NCI-H748 (cell line): ENCODE measurements around the gene DRD1.
"Not testable (repeated sequence)": the region's sequence is repeated elsewhere in the genome, so short reads cannot be mapped to it uniquely, and the experiment has no call there.

ENCODE experiments used
- DNase-seq: peaks from one replicate; lab custom pipeline; 2025; ENCODE audit not compliant: unreplicated experiment; lab: John Stamatoyannopoulos, UW

DRD1 gene

DNA sequence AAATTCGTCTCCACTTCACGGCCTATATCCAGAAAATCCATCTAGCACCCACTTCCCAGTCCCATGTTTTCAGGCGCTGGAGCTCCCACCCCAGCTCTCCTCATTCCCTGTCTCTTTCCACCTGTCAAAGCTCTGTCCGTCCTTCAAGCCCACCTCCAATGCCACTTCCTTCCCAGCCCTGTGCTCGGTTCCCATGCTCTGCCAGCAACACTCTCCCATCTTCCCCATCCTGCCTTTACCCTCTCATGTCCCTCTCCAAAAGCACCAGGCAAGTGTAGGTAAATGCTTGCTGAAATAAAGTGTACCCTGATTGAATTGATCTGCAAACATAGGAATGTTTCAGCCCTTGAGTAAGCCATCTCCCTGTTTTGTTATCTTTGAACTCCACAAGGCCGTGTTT is 9.2 kb downstream of the DRD1 start:
- DNase-seq = no peak

DNA sequence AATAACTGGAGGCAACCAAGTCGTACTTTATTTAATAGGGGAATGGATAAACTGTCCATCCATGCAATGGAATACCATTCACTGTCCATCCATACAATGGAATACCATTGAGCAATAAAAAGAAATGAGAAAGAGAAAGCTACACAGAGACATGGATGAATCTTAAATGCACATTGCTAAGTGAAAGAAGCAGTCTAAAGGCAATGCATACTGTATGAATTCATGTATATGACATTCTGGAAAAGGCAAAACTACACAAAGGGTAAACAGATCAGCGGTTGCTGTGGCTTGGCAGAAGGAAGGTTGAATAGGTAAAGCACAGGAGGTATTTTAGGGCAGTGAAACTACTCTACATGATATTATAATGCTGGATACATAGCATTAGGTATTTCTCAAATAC is 16.2 kb downstream of the DRD1 start:
- no peak for DNase-seq

DNA sequence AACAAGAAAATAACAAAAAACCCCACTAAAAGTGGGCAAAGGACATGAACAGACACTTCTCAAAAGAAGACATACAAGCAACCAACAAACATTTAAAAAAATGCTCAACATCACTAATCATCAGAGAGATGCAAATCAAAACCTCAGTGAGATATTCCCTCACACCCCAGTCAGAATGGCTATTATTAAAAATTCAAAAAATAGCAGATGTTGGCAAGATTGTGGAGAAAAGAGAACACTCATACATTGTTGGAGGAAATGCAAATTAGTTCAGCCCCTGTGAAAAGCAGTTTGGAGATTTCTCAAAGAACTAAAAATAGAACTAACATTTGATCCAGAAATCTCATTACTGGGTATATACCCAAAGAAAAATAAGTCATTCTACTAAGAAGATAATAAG is 19.4 kb downstream of the DRD1 start:
- not testable (repeated sequence) for DNase-seq

DNA sequence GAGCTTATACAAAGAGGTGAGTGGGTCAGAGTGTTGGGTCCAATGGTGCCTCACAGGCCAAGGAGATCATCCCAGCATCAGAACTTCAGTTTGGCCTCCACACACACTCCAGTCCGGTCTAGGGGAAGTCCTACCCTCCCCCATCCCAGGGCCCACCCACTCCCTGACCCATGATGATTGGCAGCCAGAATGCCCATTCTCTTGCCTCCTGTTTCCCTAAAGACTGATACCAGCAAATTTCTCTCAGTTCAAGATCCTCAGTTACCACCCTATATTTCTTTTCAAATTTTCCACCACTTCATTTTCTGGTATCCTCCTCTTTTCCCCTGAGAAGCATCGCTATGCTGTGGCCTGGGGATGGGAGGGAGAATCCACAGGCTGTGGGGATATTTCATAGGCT is 21.9 kb downstream of the DRD1 start:
- no peak for DNase-seq

DNA sequence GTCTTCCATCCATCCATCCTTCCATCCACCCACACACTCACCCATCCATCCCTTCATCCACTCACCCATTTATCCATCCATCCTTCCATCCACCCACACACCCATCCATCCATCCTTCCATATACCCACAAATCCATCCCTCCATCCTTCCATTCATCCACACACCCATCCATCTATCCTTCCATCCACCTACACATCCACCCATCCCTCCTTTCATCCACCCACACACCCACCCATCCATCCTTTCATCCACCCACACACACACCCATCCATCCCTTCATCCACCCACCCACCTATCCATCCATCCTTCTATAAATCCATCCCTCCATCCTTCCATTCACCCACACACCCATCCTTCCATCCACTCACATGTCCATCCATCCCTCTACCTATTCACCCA is 23.6 kb downstream of the DRD1 start:
- no peak for DNase-seq

DNA sequence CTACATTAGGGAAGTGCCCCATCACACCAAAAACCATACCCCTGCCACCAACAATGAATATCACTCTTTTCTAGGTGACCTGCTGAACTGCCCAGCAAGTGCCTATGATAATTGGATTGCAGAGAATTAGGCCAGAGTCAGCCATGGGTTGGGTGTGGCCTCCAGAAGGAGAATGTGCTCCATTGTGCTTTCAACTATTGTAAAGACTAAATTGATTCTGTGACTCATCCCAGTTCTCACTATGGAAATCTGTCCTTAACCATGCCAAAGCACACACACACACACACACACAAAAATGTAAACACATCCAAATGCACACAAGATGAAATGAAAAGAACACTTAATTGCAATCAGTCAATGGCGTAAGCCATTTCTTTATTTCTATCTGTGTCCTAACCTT is 25.7 kb downstream of the DRD1 start:
- peak; percentile 97 for DNase-seq

DNA sequence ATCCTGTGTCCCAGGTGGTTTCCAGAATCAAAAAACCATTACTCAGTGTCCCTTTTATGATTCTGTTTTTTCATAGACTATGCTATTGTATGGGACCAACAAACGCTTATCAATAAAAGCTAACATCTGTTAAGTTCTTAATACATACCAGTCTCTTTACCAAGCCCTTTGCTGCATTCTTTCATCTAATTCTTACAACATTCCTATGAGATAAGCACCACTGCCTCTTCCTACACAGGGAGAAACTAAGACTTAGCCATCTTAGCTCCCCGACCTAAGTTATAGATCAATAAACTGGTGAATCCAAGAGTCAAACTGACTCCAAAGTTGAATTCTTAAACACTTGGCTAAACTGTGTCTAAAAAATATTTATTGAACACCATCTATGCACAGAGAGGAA is 26.6 kb downstream of the DRD1 start:
- DNase-seq = no peak

DNA sequence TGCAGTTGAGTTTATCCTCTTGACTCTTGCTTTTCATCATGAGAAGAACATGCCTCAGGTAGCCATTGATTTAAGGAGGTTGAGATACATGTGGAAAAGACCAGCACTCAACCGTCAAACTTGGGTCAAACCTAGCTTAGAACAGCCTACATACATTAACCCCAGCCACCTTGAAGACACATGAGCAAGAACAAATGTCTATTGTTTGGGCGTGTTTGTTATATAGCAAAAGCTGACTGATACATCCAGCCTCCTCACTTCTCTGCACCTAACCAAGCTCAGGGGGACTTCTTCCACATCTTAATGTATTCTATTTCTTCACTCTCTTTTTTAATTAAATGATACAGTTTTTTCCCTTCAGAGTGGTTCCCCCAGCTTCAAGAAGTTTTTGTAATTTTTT is 28.7 kb downstream of the DRD1 start:
- DNase-seq = no peak

DNA sequence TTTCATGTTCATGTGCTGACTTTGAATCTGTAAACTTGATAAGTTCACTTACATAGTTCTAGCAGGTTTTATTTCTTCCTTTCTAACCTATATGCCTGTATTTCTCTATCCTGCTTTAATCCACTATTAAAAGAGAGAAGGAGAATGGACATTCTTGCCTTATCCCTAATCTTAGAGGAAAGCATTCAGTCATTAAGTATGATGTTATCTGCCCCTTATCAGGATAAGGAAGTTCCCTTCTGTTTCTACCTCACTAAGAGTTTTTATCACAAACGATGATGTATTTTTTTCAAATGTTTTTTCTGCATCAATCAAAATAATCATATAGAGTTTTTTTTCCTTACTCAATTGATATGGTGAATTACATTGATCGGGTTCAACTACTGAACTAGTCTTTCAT is 33.1 kb downstream of the DRD1 start:
- no peak for DNase-seq

DNA sequence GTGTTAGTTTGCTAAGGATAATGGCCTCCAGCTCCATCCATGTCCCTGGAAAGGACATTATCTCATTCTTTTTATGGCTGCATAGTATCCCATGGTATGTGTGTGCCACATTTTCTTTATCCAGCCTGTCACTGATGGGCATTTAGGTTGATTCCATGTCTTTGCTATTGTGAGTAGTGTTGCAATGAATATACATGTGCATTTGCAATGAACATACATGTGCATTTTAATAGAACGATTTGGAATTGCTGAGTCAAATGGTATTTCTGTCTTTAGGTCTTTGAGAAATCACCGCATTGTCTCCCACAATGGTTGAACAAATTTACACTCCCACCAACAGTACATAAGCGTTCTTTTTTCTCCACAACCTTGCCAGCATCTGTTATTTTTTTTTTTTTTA is 37.7 kb downstream of the DRD1 start:
- DNase-seq = no peak

DNA sequence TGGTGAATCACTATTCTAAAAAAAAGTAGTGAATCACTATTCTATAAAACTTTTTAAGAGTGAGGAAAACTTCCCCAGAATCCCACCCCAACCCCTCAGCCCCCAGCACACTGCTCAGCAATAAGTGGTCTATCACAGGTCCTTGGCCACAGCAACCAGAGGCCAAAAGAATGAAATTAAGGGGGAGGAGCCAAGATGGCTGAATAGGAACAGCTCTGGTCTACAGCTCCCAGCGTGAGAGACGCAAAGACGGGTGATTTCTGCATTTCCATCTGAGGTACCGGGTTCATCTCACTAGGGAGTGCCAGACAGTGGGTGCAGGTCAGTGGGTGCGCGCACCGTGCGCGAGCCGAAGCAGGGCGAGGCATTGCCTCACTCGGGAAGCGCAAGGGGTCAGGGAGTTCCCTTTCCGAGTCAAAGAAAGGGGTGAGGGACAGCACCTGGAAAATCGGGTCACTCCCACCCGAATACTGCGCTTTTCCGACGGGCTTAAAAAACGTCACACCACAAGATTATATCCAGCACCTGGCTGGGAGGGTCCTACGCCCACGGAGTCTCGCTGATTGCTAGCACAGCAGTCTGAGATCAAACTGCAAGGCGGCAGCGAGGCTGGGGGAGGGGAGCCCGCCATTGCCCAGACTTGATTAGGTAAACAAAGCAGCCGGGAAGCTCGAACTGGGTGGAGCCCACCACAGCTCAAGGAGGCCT is 46.2 kb downstream of the DRD1 start:
- DNase-seq = peak; percentile 58

DNA sequence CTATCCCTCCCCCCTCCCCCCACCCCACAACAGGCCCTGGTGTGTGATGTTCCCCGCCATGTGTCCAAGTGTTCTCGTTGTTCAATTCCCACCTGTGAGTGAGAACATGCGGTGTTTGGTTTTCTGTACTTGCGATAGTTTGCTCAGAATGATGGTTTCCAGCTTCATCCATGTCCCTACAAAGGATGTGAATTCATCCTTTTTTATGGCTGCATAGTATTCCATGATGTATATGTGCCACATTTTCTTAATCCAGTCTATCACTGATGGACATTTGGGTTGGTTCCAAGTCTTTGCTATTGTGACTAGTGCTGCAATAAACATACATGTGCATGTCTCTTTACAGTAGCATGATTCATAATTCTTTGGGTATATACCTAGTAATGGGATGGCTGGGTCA is 48.6 kb downstream of the DRD1 start:
- DNase-seq = not testable (repeated sequence)

DNA sequence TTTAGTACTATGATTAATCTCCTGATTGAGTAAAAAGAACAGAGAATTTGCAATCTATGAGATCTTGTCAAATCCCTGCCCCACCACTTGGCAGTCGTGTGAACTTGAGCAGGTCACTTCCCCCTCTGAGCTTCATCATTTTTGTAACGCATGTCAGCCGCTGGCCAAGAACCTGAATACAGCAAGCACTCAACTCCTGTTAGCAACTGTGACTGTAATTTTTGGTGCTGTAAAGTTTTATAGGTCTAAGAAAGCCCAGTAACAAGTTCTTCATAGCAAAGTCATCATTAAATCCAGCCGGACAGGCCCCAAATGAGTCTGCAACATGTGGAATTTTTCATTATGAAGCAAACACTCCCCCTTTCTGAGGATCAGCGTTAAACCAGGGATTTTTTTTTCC is 49.4 kb downstream of the DRD1 start:
- DNase-seq = no peak

DNA sequence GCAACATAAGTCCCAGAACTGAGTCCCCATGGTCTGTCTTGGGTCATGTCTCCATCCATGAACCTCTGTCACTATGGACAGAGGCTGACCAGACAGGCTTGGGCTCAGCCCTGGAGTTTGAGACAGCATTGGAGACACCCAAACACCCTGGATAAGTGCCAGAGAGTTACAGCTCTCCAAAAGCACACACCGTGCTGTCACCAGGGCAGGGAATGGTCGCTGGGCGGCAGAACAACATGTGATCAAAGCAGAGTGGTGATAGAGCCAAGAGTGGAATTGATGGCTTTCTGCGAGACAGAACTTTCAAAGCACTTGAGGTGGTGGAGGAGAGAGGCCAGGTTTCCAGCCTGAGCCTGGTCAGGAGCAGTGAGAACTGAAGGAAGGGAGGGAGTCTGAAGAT is 50.1 kb downstream of the DRD1 start:
- DNase-seq = no peak

DNA sequence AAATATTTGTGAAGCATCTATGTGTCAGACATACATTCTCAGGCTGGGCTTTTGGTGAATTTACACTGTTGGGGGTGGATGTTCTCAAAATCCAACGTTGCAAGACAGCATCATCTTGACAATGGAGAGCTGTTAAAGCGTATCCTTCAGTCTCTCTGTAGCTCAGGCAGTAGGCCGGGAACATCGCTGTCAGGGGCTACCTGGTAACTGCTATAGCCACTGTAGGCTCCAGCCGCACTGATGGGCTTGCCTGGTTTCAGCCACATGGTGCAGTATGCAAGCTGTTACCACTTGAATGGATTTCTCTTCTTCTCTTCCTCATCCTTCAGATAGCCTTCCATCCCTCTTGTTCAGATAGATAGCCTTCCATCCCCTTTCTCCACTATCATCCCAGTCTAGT is 51.7 kb downstream of the DRD1 start:
- no peak for DNase-seq

DNA sequence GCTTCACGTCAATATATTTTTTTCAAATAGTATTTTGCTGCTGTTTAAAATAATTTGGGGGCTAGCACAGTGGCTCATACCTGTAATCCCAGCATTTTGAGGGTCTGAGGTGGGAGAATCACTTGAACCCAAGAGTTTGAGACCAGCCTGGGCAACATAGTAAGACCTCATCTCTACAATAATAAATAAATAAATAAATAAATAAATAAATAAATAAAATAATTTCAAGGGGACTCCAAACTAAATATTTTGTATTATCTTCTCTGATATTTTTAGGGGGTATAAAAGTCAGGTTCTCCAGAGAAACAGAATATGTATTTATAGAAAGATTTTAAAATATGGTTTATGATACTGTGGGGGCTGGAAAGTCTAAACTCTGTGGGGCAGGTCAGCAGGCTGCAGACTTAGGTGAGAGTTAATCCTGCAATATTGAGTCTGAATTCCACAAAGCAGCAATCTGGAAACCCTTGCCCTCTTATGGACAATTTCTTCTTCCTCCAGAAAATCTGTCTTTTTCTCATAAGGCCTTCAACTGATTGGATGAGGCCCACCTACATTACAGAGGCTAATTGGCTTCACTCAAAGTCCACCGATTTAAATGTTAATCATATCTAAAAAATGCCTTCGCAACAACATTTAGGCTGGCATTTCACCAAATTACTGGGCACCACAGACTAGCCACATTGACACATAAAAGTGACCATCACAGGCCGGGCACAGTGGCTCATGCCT is 53.5 kb downstream of the DRD1 start:
- DNase-seq = no peak
